PC-3 (cell line): ENCODE measurements around the gene AP1AR. TPM values are rescaled to one million over a fixed set of nuclear protein-coding genes. Genes with fewer than 3 reads are reported as not detected.

Experiments used
- ATAC-seq: fragments of 200-7000 bp; cut with Tn5 transposase; 2 replicates; pipeline ENCODE4 v1.9.1; 2020; ENCODE audit warnings: mild to moderate bottlenecking, moderate library complexity
- BruUV-seq: library from RNA; stranded (reverse); fragments of 400-500 nt; replicated peaks from 2 replicates; lab custom pipeline; 2021; lab: Mats Ljungman, UMichigan
- CTCF ChIA-PET: fragments of 300-600 bp; sonication (Branson Sonifier 250); formaldehyde crosslinking; loops from one replicate; lab custom pipeline; 2022; ENCODE audit warnings: antibody characterized with exemption; lab: Charles Lee
- POLR2A ChIA-PET: fragments of 300-600 bp; sonication (Branson Sonifier 250); formaldehyde crosslinking; loops from one replicate; lab custom pipeline; 2022; ENCODE audit warnings: antibody characterized with exemption; ENCODE audit not compliant: unreplicated experiment; lab: Charles Lee
- DNase-seq: peaks from one replicate; pipeline ENCODE4 v3.0.0-alpha.2; 2015
- H2AFZ ChIP-seq: fragments of 300-600 bp; sonication (generic); 2 replicates; pipeline ENCODE4 v1.6.0; 2016; ENCODE audit warnings: antibody characterized with exemption, low read length
- H3F3A ChIP-seq: fragments of 300-600 bp; sonication (generic); one replicate; pipeline ENCODE4 v1.6.0; 2017; ENCODE audit warnings: antibody characterized with exemption, low read length, control low read depth, mild to moderate bottlenecking; ENCODE audit not compliant: unreplicated experiment
- H3K27ac ChIP-seq: fragments of 300-600 bp; sonication (generic); 2 replicates; pipeline ENCODE4 v1.5.1; 2016; ENCODE audit warnings: mild to moderate bottlenecking, low read length
- H3K27me3 ChIP-seq: fragments of 300-600 bp; sonication (generic); 2 replicates; pipeline ENCODE4 v1.6.1; 2016; ENCODE audit warnings: low read length, mixed read lengths
- H3K36me3 ChIP-seq: fragments of 300-600 bp; sonication (generic); 2 replicates; pipeline ENCODE4 v1.6.1; 2016; ENCODE audit warnings: low read depth, mixed run types, low read length, mixed read lengths
- H3K4me1 ChIP-seq: fragments of 300-600 bp; sonication (generic); 2 replicates; pipeline ENCODE4 v1.5.1; 2016; ENCODE audit warnings: low read length; ENCODE audit not compliant: insufficient read depth
- H3K4me2 ChIP-seq: fragments of 300-600 bp; sonication (generic); 2 replicates; pipeline ENCODE4 v1.6.0; 2016; ENCODE audit warnings: low read length
- H3K4me3 ChIP-seq: fragments of 300-600 bp; sonication (generic); 2 replicates; pipeline ENCODE4 v1.5.1; 2016; ENCODE audit warnings: mild to moderate bottlenecking, low read length, mixed read lengths
- H3K79me2 ChIP-seq: fragments of 300-600 bp; sonication (generic); 2 replicates; pipeline ENCODE4 v1.6.1; 2017; ENCODE audit warnings: low read length, mixed read lengths
- H3K9ac ChIP-seq: fragments of 300-600 bp; sonication (generic); 2 replicates; pipeline ENCODE4 v1.6.0; 2016; ENCODE audit warnings: mild to moderate bottlenecking, low read length
- H3K9me2 ChIP-seq: fragments of 300-600 bp; sonication (generic); replicated peaks from 2 replicates; pipeline ENCODE4 v1.6.1; 2016; ENCODE audit warnings: mixed run types, low read length, mixed read lengths
- H3K9me3 ChIP-seq: fragments of 300-600 bp; sonication (generic); 2 replicates; pipeline ENCODE4 v1.6.1; 2016; ENCODE audit warnings: low read length, mixed read lengths
- H4K20me1 ChIP-seq: fragments of 300-600 bp; sonication (generic); 2 replicates; pipeline ENCODE4 v1.6.1; 2016; ENCODE audit warnings: low read length, mixed read lengths
- CTCF ChIP-seq: fragments of 300-600 bp; sonication (generic); conservative IDR thresholded peaks from 2 replicates; pipeline ENCODE4 v1.5.1; 2017; ENCODE audit warnings: antibody characterized with exemption, low read depth, mild to moderate bottlenecking, low read length
- EZH2 ChIP-seq: fragments of 300-600 bp; sonication (generic); IDR thresholded peaks from one replicate; pipeline ENCODE4 v1.6.1; 2017; ENCODE audit warnings: antibody characterized with exemption, mild to moderate bottlenecking, low read length; ENCODE audit not compliant: unreplicated experiment
- EZH2phosphoT487 ChIP-seq: fragments of 300-600 bp; sonication (generic); IDR thresholded peaks from 2 replicates; pipeline ENCODE4 v1.6.1; 2018; ENCODE audit warnings: mild to moderate bottlenecking, antibody characterized with exemption, low read length, borderline replicate concordance
- intact Hi-C: fragments of 100-400 bp; cut with micrococcal nuclease; formaldehyde crosslinking; loops from 2 replicates; pipeline ENCODE4 v1.9.0; 2023
- total RNA-seq: library from RNA; depleted of rRNA; stranded (reverse); fragments of >200 nt; gene quantifications from 2 replicates; pipeline ENCODE4 v1.2.3, GENCODE V29; 2014

AP1AR gene
- total RNA-seq, 1 experiment from 2014 or later, result 34.6 TPM

- H3K4me3 ChIP-seq, result no peak overlapping the region
These were observed 4.5 kb downstream of the AP1AR start for GRCh38 chr4:112236040-112236439.

GRCh38 chr4:112238833-112239232 is 7.2 kb downstream of the AP1AR start:
- no TSS peak for BruUV-seq

More at GRCh38 chr4:112236040-112236439, 4.5 kb downstream of the AP1AR start:
- H3K27me3 ChIP-seq, result no peaks in the 10 kb centered on the region
- H3K9ac ChIP-seq, result no peak overlapping the region
- no peaks in the 10 kb centered on the region for H3K9me2 ChIP-seq
- POLR2A ChIA-PET, result no interaction called here
- no peaks in the 10 kb centered on the region for H3F3A ChIP-seq
- H3K4me2 ChIP-seq, result no peak overlapping the region
- no peak for ATAC-seq
- no peak for DNase-seq
- no peak for TF ChIP-seq EZH2
- TF ChIP-seq EZH2phosphoT487, result no peak
- no peak for TF ChIP-seq CTCF
- H2AFZ ChIP-seq, result no peak overlapping the region
- H3K9me3 ChIP-seq, result no peaks in the 10 kb centered on the region
- CTCF ChIA-PET, result no interaction called here
- peaks cover 8% of the 10 kb centered on the region for H4K20me1 ChIP-seq
- no peaks in the 10 kb centered on the region for H3K36me3 ChIP-seq
- intact Hi-C loops, result no loop called here
- peaks cover 83% of the 10 kb centered on the region for H3K79me2 ChIP-seq
- no peak overlapping the region for H3K27ac ChIP-seq
- peaks cover 22% of the 10 kb centered on the region for H3K4me1 ChIP-seq
- no TSS peak for BruUV-seq

More at GRCh38 chr4:112238833-112239232, 7.2 kb downstream of the AP1AR start:
- CTCF ChIA-PET, result interaction anchor here (0.7 kb wide), 1 partner anchor 54 kb away, joined by 3 read pairs; no protein-coding TSS in a partner anchor
- Histone ChIP-seq H3K4me1 (peaks cover 14% of the 10 kb centered on the region), H3K9me3 (no peaks in the 10 kb centered on the region), H3K9ac (no peak overlapping the region), H3K36me3 (no peaks in the 10 kb centered on the region), H3K27me3 (no peaks in the 10 kb centered on the region), H3K4me3 (no peak overlapping the region), H3K4me2 (no peak overlapping the region), H3K9me2 (no peaks in the 10 kb centered on the region), H3F3A (no peaks in the 10 kb centered on the region), H2AFZ (no peak overlapping the region), H4K20me1 (peaks cover 8% of the 10 kb centered on the region), H3K27ac (no peak overlapping the region), H3K79me2 (peaks cover 80% of the 10 kb centered on the region)
- ATAC-seq, result no peak
- DNase-seq, result no peak
- intact Hi-C loops, result no loop called here
- POLR2A ChIA-PET, result no interaction called here
- TF ChIP-seq EZH2 (no peak), CTCF (no peak), EZH2phosphoT487 (no peak)
